PC-9 (cell line): ENCODE results near the gene ENO1.

Experiments used
- CTCF ChIP-seq: fragments of 200-600 bp; sonication (generic); conservative IDR thresholded peaks from 2 replicates; pipeline ENCODE4 v1.6.1; 2017; ENCODE audit warnings: mixed run types, antibody characterized with exemption, mild to moderate bottlenecking, moderate library complexity
- EZH2 ChIP-seq: fragments of 200-600 bp; sonication (generic); IDR thresholded peaks from 2 replicates; pipeline ENCODE4 v1.8.0; 2017; ENCODE audit warnings: antibody characterized with exemption, low read depth

- TF ChIP-seq CTCF (no peak), EZH2 (no peak)
Measured at GRCh38 chr1:8873001-8873400, 5.5 kb downstream of the ENO1 start.
